Skin of body (tissue), 2 donors: Measurements from ENCODE around the gene SLC45A2. TPM values are rescaled to one million over a fixed set of nuclear protein-coding genes. Genes with fewer than 3 reads are reported as not detected.
A peak's percentile ranks its signal among the peaks of the same experiment; 100 is the strongest.

Experiments
- DNase-seq: peaks from one replicate; lab custom pipeline; 2025; lab: John Stamatoyannopoulos, UW
- total RNA-seq: library from RNA; depleted of rRNA; stranded (reverse); fragments of >200 nt; gene quantifications from one replicate; pipeline ENCODE4 v1.2.3, GENCODE V29; 2014

Gene SLC45A2
- total RNA-seq, 1 donor from 2014 or later, result 0.39 TPM

DNA sequence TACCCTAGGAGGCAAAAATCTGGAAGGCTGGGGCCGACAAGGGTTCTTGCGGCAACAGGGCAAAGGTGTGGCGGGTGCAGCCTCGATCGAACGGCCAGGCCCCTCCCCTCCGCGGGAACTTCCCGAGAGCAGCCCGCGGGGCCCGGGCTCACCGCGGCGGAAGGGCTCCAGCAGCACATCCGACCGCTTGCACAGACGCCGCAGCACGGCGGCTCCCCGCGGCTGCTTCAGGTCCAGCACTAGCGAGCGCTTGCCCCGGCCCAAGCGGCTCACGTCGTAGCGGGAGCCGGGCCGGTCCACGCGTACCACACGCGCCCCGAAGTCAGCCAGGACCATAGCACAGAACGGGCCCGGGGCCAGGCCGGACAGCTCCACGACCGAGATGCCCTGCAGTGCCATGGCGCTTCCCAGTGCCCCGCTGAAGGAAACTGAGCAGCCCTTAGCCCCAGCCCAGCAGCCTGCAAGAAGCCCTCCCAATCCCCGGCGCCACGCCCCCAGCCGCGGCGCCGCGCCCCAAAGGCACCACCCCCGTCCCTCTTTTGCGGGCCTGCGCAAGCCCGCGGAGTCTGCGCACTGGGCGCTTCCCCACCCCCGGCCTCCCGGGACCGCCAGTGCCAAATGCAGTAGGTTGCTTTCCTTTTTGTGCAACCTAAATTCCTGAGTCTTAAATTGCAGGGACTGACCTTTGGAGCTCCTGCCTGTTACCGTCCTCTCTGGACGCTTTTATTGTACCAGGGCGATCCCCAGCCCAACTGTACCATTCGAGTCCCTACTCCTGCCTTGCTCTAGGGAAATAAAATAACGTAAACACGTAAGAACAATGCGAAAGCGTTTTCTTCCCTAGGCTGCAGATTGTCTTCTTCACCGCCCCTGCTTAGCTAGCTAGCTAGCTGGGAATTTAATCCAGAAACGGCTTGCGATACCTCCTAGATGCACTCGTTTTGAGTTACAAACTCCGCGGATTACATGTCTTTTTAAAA lies 23.4 kb upstream of the SLC45A2 start, which contains the start of gene AMACR:
TSS of gene AMACR (minus strand) at position 430 of the 980 bp plus-strand sequence. CDS start at position 399, 31 bp downstream.
- DNase-seq, result peak; percentile 97

DNA sequence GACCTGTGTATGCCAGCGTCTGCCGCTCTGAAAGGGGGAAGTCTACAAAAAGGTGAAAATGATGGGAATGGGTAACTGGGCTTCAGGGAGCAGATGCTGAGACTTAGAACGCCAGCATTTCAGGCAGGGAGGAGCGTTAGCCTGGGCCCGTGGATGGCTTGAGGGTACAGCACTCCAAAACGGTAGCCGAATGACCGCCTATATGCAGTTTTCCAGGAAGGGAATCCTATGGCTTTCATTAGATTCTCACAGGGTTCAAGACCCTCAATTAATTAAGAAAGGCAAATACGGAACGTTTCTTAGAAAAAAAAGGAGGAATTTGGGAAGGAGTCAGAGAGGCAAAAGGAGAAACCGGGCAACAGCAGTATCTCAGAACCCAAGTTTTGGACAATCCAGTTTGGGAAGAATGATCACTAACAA lies 22.7 kb upstream of the SLC45A2 start:
- no peak for DNase-seq

DNA sequence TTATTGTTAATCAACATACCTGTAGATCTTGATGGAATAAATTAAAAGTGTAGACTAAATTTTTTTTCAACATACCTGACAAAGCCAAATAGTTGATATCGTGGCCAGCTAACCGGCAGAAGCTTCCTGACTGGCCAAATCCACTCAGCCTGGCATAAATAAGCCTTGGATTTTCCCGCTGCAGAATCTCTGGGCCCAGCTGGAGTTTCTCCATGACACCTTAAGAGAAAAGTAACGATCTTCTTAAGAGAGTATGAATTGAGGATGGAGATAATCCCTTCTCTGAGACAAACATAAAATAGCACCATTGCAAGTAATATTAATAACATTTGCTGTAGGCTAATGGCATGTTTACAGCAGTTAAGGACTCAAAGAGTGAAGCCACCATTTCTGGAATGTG lies 21.2 kb upstream of the SLC45A2 start:
- DNase-seq, result no peak

DNA sequence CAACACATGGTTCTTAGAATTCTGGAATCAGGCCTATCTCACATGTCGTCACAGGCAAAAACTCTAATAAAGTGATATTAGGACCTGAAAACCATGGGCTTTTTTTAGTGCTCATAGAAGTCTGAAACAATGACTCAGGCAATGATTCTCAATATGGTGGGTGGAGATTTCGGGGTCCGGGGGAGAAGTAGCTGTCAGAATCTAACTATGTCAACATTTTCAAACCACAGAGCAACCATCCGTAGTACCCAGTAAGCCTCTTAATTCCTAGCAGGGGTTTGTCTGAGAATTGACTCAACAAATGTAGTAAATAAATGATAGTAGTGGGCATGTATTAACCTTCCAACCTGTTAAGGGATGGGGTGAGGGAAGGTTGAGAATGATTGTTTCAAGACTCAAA lies 20.7 kb upstream of the SLC45A2 start:
- no peak for DNase-seq

DNA sequence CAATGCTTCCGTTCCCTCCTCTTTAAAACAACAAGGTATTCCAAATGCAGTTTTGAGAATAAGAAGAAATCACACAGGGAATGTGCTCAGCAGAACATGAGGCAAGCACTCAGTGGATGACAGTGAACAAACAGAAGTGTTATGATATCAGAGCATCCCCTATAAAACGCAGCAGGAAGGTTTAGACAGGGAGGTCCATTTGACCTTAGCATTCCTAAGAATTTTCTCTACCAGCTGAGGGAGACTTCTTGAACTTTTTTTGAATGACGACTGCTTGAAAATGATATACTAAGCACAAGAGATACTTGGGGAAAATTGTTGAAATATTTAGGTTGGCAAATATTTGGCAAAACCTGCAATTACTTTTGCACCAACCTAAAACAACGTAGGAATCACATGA lies 19.4 kb upstream of the SLC45A2 start:
- no peak for DNase-seq

DNA sequence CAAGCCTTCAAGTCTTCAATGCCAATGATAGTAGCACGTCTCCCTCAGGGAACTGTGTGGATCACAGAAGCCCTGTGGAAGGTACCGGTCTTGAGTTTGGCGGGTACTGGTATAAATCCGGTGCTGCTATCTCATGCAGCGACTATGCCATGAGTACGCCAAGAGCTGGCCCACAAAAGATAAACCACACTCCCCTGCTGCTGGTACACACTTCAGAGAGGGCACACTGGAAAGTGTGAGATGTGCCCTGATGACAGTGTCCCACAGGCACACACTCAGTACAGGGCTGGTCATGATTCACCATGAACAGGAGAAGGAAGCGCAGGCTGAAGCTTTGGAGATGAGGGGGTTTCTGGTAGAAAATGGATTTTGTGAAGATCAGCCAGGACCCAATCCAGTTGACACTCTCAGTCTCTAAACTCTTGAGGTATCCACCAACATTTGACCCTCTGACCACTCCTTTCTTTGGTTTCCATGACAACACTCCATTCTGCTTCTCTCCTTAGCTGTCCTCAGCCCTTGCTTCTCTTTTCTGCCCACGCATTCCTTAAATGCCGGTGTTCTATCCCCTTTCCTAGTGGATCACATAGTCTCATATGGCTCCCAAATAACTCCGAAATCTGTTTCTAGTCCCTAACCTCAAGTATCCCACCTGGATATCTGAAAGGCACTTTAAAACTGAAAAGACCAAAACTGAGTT lies 18.3 kb upstream of the SLC45A2 start:
- no peak for DNase-seq

DNA sequence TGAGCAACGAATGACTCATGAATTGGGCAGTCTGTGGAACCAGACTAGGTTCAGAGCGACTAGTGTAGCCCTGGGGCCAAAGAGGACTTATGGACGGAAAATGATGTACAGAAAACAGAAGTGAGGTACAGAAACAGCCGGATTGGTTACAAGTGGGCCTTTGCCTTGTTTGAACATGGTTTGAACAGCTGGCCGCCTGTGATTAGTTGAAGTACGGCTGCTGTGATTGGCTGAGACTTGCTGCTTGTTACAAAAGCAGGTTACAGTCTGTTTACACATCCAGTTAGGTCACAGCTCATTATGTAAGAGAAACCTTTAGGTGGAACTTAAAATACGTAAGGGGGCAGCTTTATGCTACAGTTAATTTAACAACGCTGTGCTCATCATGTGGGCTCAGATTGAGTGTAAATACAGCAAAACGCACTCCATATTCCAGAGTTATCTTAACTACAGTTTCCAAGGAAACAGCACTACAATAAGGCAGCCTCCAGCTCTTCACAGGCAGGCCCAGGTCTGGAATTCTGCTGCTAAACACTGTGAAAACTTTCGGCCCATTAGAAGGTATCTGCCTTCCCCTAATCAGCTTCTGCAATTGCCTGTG lies 16.8 kb upstream of the SLC45A2 start:
- DNase-seq, result no peak

DNA sequence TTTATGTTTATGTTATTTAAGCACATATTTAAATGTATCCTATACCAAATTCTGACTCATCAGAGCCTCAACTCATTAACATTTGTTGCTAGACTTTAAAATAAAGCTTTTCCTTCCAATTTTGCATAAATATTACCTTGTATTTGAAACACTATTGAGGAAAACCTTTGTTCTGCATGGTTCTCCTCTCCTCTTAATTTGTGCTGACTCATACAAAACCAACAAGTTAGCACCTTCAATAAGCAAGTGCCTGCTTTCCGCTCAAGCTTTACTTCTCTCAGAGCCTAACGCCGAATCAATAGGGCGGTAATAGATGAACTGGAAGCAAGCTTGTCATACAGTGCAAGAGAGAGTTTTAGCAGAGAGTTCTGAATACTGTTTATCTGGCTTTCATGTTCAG lies 15.5 kb upstream of the SLC45A2 start:
- no peak for DNase-seq

DNA sequence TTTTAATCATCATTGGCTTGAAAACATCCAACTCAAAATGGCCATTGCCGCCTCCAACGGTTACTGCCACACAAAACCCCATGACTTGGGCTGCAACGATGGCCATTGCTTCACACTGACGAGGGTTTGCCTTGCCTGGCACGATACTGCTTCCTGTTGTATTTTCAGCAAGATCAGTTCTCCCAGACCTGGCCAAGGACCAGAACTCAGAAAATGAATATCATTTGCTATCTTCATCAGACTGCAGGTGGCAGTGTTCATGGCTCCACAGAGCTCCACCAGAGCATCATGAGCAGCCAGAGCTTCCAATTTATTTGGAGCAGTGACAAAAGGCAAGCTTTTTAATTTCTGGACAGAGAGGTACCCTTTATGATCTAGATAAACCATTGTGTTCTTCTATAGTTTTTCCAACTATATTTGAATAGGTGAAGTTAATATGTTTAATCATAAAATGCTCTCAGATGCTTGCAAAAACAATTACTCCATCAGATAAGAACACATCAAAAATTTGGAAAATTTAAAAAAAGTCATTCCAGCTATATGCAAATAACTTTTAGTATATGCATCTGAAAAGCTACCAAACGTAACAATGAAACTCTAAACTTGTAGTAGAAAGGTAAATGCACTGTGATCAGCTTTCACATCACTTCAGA lies 13.0 kb upstream of the SLC45A2 start:
- DNase-seq, result peak; percentile 55

DNA sequence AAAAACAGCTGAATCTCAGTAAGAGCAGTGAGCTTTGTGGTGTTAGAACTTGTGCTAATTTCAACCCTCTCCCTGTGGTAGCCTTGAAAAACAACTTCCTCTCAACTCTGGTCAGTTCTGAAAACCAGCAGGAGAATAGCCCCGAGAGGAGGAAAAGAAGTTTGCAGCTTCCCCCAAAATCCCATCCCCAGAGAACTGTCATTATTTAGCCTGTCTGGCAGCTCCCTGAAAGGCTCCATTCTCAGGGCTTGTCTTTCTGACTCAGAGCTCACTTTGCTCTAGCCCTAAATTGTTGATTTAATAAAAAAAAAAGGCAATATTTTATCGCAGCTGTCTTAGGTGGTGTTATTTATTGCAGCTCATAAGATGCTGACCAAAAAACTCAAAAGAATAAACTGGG lies 11.4 kb upstream of the SLC45A2 start:
- DNase-seq, result no peak

DNA sequence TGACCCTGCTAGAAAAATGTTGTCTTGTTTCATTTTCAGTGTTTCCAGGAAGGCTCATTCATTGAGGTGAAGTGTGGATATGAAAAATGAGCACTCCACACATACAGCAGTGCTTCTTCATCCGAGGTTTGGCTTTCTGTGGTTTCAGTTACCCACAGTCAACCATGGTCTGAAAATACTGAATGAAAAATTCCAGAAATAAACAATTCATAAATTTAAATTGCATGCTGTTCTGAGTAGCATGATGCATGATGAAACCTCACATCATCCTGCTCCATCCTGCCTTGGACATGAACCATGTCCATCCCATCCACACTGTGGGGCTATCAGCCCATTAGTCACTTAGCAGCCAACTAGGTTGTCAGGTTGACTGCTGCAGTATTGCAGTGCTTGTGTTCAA lies 10.4 kb upstream of the SLC45A2 start:
- DNase-seq, result no peak

DNA sequence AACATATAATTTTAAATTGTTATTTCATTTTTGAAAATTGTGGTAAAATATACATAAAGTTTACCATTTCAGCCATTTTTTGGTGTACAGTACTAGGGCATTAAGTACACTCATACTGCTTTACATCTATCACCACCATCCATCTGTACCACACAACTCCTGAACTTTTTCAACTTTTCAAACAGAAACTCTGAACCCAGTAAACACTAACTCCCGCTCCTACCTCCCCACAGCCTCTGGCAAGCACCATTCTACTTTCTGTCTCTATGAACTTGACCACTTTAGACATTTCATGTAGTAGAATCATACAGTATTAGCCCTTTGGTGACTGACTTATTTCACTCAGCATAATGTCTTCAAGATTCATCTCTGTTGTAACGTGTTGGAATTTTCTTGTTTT lies 8.4 kb upstream of the SLC45A2 start:
- no peak for DNase-seq

DNA sequence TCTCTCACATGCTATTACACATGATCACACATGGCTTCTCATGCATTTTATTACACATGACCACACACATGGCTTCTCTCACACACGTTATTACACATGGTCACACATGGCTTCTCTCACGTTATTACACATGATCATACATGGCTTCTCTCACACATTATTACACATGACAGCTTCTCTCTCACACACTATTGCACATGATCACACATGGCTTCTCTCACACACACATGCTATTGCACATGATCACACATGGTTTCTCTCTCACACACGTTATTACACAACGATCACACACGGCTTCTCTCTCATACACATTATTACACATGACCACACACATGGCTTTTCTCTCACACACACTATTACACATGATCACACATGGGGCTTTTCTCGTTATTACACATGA lies 954 bp upstream of the SLC45A2 start:
- DNase-seq, result no peak

DNA sequence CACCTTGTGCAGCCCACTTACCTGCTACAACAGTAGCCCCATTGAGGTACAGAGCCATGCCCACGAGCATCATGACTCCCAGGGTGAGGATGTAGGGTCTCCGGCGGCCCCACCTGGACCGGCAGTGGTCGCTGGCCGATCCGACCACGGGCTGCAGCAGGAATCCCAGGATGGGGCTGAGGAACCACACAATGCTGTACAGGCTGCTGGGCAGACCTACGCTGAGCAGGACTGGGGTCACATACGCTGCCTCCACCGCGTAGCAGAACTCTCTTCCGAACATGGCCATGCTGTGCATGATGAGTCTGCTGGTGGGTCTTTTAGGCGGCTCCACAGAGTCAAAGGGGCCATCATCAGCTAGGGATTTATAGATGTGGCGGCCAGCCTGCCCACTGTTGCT lies 315 bp downstream of the SLC45A2 start:
- no peak for DNase-seq

DNA sequence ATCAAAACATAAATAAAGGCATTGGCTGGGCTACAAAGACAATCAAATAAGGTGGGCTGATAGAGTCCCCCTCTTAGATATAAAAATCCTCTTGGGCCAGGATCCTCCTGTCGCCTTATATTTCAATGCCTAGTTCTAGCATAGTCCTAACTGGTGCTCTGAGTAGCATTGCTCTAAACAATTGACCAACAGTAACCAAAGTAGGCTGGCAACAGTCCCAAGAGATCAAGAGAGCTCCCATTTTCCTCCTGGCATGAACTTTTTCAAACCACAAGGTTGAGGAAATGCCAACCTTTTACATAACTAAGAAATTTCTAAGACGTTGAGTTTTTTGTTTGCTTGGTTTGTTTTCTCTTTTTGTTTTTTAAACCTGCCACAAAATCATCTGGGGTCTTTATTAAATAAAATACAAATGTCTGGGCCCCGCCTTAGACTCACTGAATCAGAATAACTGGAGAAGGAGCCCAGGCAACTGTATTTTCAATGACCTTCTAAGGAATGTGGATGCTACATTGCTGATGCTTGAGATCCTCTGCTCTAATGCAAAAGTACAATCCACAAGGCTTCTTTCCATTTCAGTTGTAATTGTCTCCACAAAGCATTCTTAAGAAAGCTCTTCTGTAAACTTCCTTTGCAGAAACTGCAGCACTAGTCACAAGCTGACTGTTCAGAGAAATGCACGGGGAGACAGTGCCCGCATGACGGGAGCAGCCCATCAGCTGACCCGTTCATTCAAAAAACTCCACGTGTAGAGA lies 2.9 kb downstream of the SLC45A2 start:
- DNase-seq, result no peak

DNA sequence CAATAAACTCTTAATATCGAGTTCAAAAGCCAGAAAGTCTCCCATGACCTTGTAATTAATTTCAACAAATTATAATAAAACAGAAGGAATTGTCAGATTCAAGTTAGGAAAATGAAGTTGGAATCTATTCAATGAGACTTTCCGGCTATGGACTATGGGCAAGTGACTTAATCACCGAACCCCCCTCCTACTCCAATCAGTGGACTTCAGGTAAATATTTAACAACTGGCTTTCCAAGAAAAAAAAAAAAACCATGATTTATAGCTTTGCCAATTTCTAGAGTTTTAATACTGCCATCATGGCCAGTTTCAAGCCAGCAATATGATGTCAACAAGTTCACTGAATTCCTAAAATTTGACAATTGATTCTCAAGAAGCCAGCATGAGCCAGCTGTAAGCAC lies 4.5 kb downstream of the SLC45A2 start:
- DNase-seq, result no peak

DNA sequence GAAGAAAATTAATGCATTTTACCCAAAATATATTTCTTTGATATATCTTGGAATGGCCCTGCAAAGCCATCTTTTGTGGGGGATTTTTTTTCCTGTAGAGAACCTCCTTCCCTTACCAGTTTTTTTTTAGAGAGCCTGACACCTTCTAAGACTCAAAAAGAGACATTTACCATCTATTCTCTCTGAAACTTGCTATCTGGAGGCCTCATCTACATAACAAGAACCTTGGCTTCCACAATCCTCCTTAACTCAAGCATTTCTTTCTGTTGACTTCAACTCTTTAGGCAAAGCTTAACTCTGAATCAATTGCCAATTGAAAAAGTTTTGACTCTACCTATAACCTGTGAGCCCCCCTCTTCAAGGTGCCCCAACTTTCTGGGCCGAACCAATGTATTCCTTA lies 6.2 kb downstream of the SLC45A2 start:
- no peak for DNase-seq

DNA sequence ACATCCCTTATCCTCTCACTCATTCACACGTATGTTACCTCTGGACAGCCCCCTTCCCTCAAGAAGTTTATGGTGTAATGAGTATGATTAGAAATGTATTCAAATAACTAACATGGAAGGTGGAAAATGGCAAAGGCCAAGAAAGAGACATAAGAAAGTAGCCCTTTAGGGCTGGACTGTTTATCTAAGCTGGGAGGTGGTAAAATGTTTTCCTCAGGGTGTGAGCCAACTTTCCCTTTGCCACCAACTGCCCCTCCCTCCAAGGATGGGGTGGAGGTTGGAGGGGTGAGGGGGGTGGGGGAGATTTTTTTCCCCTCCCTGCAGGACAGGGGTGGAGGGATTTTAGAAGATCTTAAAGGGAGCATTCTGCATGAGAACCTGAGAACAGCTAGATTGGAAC lies 8.2 kb downstream of the SLC45A2 start:
- no peak for DNase-seq

DNA sequence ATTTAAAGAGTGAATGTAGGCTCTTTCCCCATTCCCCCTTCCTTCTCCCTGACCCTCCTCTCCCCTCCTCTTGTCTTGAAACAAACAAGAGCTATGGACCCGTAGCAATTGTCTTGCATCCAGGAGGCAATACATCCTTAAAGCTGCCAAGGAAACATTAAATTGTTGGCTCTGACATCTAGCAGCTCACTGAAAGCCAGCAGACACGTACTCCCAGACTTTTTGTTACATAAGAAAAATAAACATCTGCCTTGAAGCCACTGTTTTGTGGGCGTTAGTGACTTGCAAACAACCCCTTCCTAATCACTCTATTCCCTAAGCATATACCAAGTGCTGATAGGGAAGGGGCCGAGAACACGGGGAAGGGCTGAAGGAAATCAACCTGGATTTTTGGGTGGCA lies 8.6 kb downstream of the SLC45A2 start:
- DNase-seq, result peak; percentile 69

DNA sequence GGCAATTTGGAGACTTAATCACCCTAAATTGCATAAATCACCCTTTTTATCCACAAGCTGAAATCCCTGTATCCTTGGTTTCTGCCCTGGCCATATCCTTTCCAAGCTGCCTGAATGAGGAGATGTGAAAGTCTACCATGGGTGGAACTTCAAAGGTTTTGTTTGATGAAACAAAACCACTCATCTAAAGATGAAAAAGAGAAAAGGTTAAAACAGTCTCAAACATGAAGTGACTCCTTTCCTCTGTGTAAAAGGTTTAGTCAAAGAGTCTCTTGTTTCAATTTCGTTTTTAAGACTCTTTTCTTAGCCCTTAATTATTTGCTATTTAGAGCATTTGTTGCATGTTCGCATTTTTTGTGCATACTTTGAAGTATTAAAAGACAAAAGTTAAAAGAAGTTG lies 11.2 kb downstream of the SLC45A2 start:
- no peak for DNase-seq
